Ishikawa (cell line): Measurements from ENCODE around the gene ZNF212.

Experiments
- CEBPB ChIP-seq: IDR thresholded peaks from 2 replicates; pipeline ENCODE4 v1.6.1; 2012
- CREB1 ChIP-seq: IDR thresholded peaks from 2 replicates; pipeline ENCODE4 v1.6.1; 2012; ENCODE audit warnings: low read depth
- EGR1 ChIP-seq: IDR thresholded peaks from 2 replicates; pipeline ENCODE4 v1.6.1; 2012
- EP300 ChIP-seq: IDR thresholded peaks from 2 replicates; pipeline ENCODE4 v1.6.1; 2012; ENCODE audit warnings: borderline replicate concordance
- FOXM1 ChIP-seq: IDR thresholded peaks from 2 replicates; pipeline ENCODE4 v1.6.1; 2012; ENCODE audit warnings: low read depth, borderline replicate concordance
- RAD21 ChIP-seq: IDR thresholded peaks from 2 replicates; pipeline ENCODE4 v1.6.1; 2012; ENCODE audit warnings: low read depth
- TAF1 ChIP-seq: IDR thresholded peaks from 2 replicates; pipeline ENCODE4 v1.6.1; 2012; ENCODE audit warnings: low read depth, mild to moderate bottlenecking
- TCF12 ChIP-seq: IDR thresholded peaks from 2 replicates; pipeline ENCODE4 v1.6.1; 2012; ENCODE audit warnings: low read depth
- TF ChIP-seq, protein P1 (sequence below): IDR thresholded peaks from 2 replicates; pipeline ENCODE4 v1.6.1; 2012; ENCODE audit warnings: low read depth, mild to moderate bottlenecking
- TF ChIP-seq, protein P2 (sequence below): IDR thresholded peaks from 2 replicates; pipeline ENCODE4 v1.6.1; 2012

GRCh38 chr7:149294634-149295480, 55.4 kb downstream of the ZNF212 start:
- TF ChIP-seq EP300 (no peak), EGR1 (no peak), RAD21 (no peak), TCF12 (no peak), TAF1 (no peak), CREB1 (no peak), FOXM1 (no peak), CEBPB (no peak)
- TF ChIP-seq, protein P1, sequence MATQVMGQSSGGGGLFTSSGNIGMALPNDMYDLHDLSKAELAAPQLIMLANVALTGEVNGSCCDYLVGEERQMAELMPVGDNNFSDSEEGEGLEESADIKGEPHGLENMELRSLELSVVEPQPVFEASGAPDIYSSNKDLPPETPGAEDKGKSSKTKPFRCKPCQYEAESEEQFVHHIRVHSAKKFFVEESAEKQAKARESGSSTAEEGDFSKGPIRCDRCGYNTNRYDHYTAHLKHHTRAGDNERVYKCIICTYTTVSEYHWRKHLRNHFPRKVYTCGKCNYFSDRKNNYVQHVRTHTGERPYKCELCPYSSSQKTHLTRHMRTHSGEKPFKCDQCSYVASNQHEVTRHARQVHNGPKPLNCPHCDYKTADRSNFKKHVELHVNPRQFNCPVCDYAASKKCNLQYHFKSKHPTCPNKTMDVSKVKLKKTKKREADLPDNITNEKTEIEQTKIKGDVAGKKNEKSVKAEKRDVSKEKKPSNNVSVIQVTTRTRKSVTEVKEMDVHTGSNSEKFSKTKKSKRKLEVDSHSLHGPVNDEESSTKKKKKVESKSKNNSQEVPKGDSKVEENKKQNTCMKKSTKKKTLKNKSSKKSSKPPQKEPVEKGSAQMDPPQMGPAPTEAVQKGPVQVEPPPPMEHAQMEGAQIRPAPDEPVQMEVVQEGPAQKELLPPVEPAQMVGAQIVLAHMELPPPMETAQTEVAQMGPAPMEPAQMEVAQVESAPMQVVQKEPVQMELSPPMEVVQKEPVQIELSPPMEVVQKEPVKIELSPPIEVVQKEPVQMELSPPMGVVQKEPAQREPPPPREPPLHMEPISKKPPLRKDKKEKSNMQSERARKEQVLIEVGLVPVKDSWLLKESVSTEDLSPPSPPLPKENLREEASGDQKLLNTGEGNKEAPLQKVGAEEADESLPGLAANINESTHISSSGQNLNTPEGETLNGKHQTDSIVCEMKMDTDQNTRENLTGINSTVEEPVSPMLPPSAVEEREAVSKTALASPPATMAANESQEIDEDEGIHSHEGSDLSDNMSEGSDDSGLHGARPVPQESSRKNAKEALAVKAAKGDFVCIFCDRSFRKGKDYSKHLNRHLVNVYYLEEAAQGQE: no peak
- TF ChIP-seq, protein P2, sequence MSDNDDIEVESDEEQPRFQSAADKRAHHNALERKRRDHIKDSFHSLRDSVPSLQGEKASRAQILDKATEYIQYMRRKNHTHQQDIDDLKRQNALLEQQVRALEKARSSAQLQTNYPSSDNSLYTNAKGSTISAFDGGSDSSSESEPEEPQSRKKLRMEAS: no peak
